Measurements from ENCODE around the gene LRMDA. TPM values are rescaled to one million over a fixed set of nuclear protein-coding genes. Genes with fewer than 3 reads are reported as not detected.

LRMDA gene
- polyA plus RNA-seq, 3 donors: 39.8 to 59.6 (median 56.4) TPM

GRCh38 chr10:76178532-76179292, 747.3 kb downstream of the LRMDA start:
- WGBS (ENCODE audit: insufficient coverage): 95% methylated on average over 4 of the region's 4 CpGs
- intact Hi-C loops (cut with micrococcal nuclease): no loop called here
- Mint-ChIP-seq H3K4me1 (peaks cover 3% of the 10 kb centered on the region), H3K9me3 (peaks cover 0 to 2% (median 0%) of the 10 kb centered on the region in 7 donors), H3K27me3 (ENCODE audit: low read depth in 3 of 3) (peaks cover 0 to 2% (median 0%) of the 10 kb centered on the region in 3 donors), H3K36me3 (peaks cover 9 to 26% of the 10 kb centered on the region in 2 donors), H3K27ac (peak overlapping the region in 1 of 7 donors; percentile 73), H3K4me3 (no peak overlapping the region)
- DNase-seq: no peak
- peak overlapping the region in 1 of 2 donors; percentile 14 for H3K27ac ChIP-seq (ENCODE audit: low read depth in 1 of 2, low read length in 2 of 2)
- H3K4me3 ChIP-seq (replicated peaks in 1 of 3; ENCODE audit: low read depth in 2 of 3, low read length in 3 of 3): no peak overlapping the region
- no peaks in the 10 kb centered on the region for H4K20me1 ChIP-seq (ENCODE audit: insufficient read depth, low read length)
- no peaks in the 10 kb centered on the region for H3K27me3 ChIP-seq (ENCODE audit: control insufficient read depth in 2 of 2, insufficient read depth in 2 of 2, low read length in 2 of 2)
- no peak overlapping the region for H3K4me2 ChIP-seq (replicated peaks; ENCODE audit: extremely low read depth, low read length, poor library complexity, severe bottlenecking)
- H3K4me1 ChIP-seq (ENCODE audit: control insufficient read depth in 1 of 2, insufficient read depth in 2 of 2, low read length in 2 of 2): no peaks in the 10 kb centered on the region
- no peak overlapping the region for H3K9ac ChIP-seq (ENCODE audit: insufficient read depth, low read length, poor library complexity, severe bottlenecking)
- peaks cover 0 to 5% of the 10 kb centered on the region in 2 donors for H3K36me3 ChIP-seq (replicated peaks in 1 of 2; ENCODE audit: control insufficient read depth in 1 of 2, insufficient read depth in 2 of 2, low read length in 2 of 2)
- no peak overlapping the region for H2AFZ ChIP-seq (ENCODE audit: insufficient read depth, low read depth, low read length, poor library complexity, severe bottlenecking)
- no peaks in the 10 kb centered on the region for H3K79me2 ChIP-seq (ENCODE audit: insufficient read depth, low read length)
- H3K9me3 ChIP-seq (replicated peaks in 1 of 2; ENCODE audit: control insufficient read depth in 1 of 2, insufficient read depth in 1 of 2, low read length in 2 of 2): no peaks in the 10 kb centered on the region
- TF ChIP-seq, protein P1, sequence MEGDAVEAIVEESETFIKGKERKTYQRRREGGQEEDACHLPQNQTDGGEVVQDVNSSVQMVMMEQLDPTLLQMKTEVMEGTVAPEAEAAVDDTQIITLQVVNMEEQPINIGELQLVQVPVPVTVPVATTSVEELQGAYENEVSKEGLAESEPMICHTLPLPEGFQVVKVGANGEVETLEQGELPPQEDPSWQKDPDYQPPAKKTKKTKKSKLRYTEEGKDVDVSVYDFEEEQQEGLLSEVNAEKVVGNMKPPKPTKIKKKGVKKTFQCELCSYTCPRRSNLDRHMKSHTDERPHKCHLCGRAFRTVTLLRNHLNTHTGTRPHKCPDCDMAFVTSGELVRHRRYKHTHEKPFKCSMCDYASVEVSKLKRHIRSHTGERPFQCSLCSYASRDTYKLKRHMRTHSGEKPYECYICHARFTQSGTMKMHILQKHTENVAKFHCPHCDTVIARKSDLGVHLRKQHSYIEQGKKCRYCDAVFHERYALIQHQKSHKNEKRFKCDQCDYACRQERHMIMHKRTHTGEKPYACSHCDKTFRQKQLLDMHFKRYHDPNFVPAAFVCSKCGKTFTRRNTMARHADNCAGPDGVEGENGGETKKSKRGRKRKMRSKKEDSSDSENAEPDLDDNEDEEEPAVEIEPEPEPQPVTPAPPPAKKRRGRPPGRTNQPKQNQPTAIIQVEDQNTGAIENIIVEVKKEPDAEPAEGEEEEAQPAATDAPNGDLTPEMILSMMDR (IDR thresholded peaks at IDR 0.05): no peak

GRCh38 chr10:76179806-76180205, 748.4 kb downstream of the LRMDA start:
- Histone ChIP-seq H3K4me1 (ENCODE audit: control insufficient read depth in 1 of 2, insufficient read depth in 2 of 2, low read length in 2 of 2) (no peaks in the 10 kb centered on the region), H3K4me2 (replicated peaks; ENCODE audit: extremely low read depth, low read length, poor library complexity, severe bottlenecking) (no peak overlapping the region), H3K9ac (ENCODE audit: insufficient read depth, low read length, poor library complexity, severe bottlenecking) (no peak overlapping the region), H3K4me3 (replicated peaks in 1 of 3; ENCODE audit: low read depth in 2 of 3, low read length in 3 of 3) (no peak overlapping the region), H4K20me1 (ENCODE audit: insufficient read depth, low read length) (no peaks in the 10 kb centered on the region), H3K27me3 (ENCODE audit: control insufficient read depth in 2 of 2, insufficient read depth in 2 of 2, low read length in 2 of 2) (no peaks in the 10 kb centered on the region), H3K36me3 (replicated peaks in 1 of 2; ENCODE audit: control insufficient read depth in 1 of 2, insufficient read depth in 2 of 2, low read length in 2 of 2) (peaks cover 0 to 5% of the 10 kb centered on the region in 2 donors), H3K9me3 (replicated peaks in 1 of 2; ENCODE audit: control insufficient read depth in 1 of 2, insufficient read depth in 1 of 2, low read length in 2 of 2) (no peaks in the 10 kb centered on the region), H2AFZ (ENCODE audit: insufficient read depth, low read depth, low read length, poor library complexity, severe bottlenecking) (no peak overlapping the region), H3K27ac (ENCODE audit: low read depth in 1 of 2, low read length in 2 of 2) (no peak overlapping the region), H3K79me2 (ENCODE audit: insufficient read depth, low read length) (no peaks in the 10 kb centered on the region)
- H3K27ac Mint-ChIP-seq: no peak overlapping the region
- 98% methylated on average over 4 of the region's 5 CpGs for WGBS (ENCODE audit: insufficient coverage)
- TF ChIP-seq, protein P1 (IDR thresholded peaks at IDR 0.05): no peak
- H3K36me3 Mint-ChIP-seq: peaks cover 9 to 28% of the 10 kb centered on the region in 2 donors
- peaks cover 0 to 2% (median 0%) of the 10 kb centered on the region in 3 donors for H3K27me3 Mint-ChIP-seq (ENCODE audit: low read depth in 3 of 3)
- H3K4me1 Mint-ChIP-seq: peaks cover 3% of the 10 kb centered on the region
- no peak for DNase-seq
- no peaks in the 10 kb centered on the region for H3K9me3 Mint-ChIP-seq
- no peak overlapping the region for H3K4me3 Mint-ChIP-seq
- intact Hi-C loops (cut with micrococcal nuclease): no loop called here

Data from CD14-positive monocyte (primary cell).